Lung (tissue), 12 donors: ENCODE results near the gene PPP1R9B. TPM values are rescaled to one million over a fixed set of nuclear protein-coding genes. Genes with fewer than 3 reads are reported as not detected.

Experiments used
- ATAC-seq: fragments of 200-7000 bp; cut with Tn5 transposase; one replicate; pipeline ENCODE4 v1.9.1; 2020; ENCODE audit warnings: moderate number of reproducible peaks; ENCODE audit not compliant: insufficient read depth, low FRiP score
- DNase-seq, 3 donors: peaks; one replicate each; pipeline ENCODE4 v3.0.0-alpha.2; 2013 to 2017
- H3K27ac ChIP-seq, 2 donors: one replicate each; pipeline ENCODE4 v1.5.1; 2013; ENCODE audit warnings: mild to moderate bottlenecking in 2 of 2, moderate library complexity in 2 of 2, control low read depth in 1 of 2, inconsistent platforms in 1 of 2, low read depth in 1 of 2, low read length in 1 of 2
- H3K27me3 ChIP-seq, 3 donors: one replicate each; pipeline ENCODE4 v1.5.1; 2013; ENCODE audit warnings: low read length in 2 of 3; ENCODE audit not compliant: control insufficient read depth in 3 of 3, insufficient read depth in 3 of 3
- H3K36me3 ChIP-seq, 4 donors: one replicate each; pipeline ENCODE4 v1.5.1; 2013; ENCODE audit warnings: low read length in 4 of 4, mild to moderate bottlenecking in 1 of 4, moderate library complexity in 1 of 4; ENCODE audit not compliant: control insufficient read depth in 4 of 4, insufficient read depth in 4 of 4
- H3K4me1 ChIP-seq, 5 donors: one replicate each; pipeline ENCODE4 v1.5.1; 2013; ENCODE audit warnings: low read length in 5 of 5, mild to moderate bottlenecking in 2 of 5, moderate library complexity in 1 of 5; ENCODE audit not compliant: control insufficient read depth in 5 of 5, insufficient read depth in 5 of 5
- H3K4me3 ChIP-seq: one replicate; pipeline ENCODE4 v1.5.1; 2013; ENCODE audit warnings: mild to moderate bottlenecking, control low read depth, moderate library complexity
- H3K9ac ChIP-seq, 2 donors: one replicate each; pipeline ENCODE4 v1.5.1; 2013; ENCODE audit warnings: low read length in 2 of 2, control low read depth in 1 of 2; ENCODE audit not compliant: insufficient read depth in 1 of 2
- H3K9me3 ChIP-seq, 4 donors: one replicate each; pipeline ENCODE4 v1.5.1; 2013; ENCODE audit warnings: low read length in 3 of 4, mild to moderate bottlenecking in 1 of 4, moderate library complexity in 1 of 4; ENCODE audit not compliant: control insufficient read depth in 4 of 4, insufficient read depth in 3 of 4
- WGBS, 2 donors: extraction: QIAGEN DNeasy Blood & Tissue Kit; methylation state at CpG; one replicate each; pipeline ENCODE4 v1.1.7; 2013; 5-methylcytosine and 5-hydroxymethylcytosine counted together
- polyA plus RNA-seq, 2 donors: library from polyadenylated mRNA; stranded (reverse); fragments of 200-250 nt; gene quantifications; one replicate each; pipeline ENCODE4 v1.2.1, GENCODE V29; 2013
- total RNA-seq, 2 donors: library from RNA; depleted of rRNA in 1 of 2; stranded (reverse); fragments of >200 nt in 1 of 2; gene quantifications; one replicate each; pipeline ENCODE4 v1.2.1, GENCODE V29; 2014 to 2021
- TF ChIP-seq, protein P1 (sequence below): IDR thresholded peaks from 2 replicates; pipeline ENCODE4 v1.5.1; 2012; ENCODE audit warnings: mild to moderate bottlenecking; ENCODE audit errors: control extremely low read depth, extremely low read depth
- donor health status: control.
- donor health status: control.
- donor health status: Bipolar disorder and iron deficiency.
- donor health status: healthy.
- donor health status: DM: yes; HTN: yes; CAD: no.

The PPP1R9B gene
- total and polyA plus RNA-seq, 4 donors: 31.7 to 77.4 (median 49.8) TPM

DNA sequence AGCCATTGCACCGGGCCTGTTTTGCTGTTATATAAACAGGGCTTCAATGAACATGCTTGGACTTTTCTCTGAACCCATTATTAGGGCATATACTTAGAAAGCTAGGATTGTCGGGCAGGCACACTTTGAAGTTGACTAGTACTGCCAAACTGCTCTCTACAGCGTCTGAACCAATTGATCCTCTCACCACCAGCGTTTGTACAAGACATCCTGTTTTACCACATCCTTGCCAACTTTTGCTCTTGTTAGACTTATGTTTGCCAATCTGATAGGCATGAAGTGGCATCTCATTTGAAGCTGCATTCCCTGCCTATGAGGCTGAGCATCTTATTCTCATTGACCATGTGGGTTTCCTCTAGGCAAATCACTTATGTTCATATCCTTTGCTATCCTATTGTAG, 7.4 kb upstream of the PPP1R9B start:
- Histone ChIP-seq H3K4me3 (no peak overlapping the region), H3K9me3 (no peaks in the 10 kb centered on the region), H3K9ac (no peak overlapping the region), H3K27ac (no peak overlapping the region), H3K27me3 (no peaks in the 10 kb centered on the region), H3K4me1 (peaks cover 6 to 22% (median 15%) of the 10 kb centered on the region in 5 donors), H3K36me3 (no peaks in the 10 kb centered on the region)
- no peak for DNase-seq
- no peak for ATAC-seq
- TF ChIP-seq, protein P1, sequence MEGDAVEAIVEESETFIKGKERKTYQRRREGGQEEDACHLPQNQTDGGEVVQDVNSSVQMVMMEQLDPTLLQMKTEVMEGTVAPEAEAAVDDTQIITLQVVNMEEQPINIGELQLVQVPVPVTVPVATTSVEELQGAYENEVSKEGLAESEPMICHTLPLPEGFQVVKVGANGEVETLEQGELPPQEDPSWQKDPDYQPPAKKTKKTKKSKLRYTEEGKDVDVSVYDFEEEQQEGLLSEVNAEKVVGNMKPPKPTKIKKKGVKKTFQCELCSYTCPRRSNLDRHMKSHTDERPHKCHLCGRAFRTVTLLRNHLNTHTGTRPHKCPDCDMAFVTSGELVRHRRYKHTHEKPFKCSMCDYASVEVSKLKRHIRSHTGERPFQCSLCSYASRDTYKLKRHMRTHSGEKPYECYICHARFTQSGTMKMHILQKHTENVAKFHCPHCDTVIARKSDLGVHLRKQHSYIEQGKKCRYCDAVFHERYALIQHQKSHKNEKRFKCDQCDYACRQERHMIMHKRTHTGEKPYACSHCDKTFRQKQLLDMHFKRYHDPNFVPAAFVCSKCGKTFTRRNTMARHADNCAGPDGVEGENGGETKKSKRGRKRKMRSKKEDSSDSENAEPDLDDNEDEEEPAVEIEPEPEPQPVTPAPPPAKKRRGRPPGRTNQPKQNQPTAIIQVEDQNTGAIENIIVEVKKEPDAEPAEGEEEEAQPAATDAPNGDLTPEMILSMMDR: no peak
- 42 to 57% methylated on average over 4 of the region's 4 CpGs for WGBS, 2 donors

DNA sequence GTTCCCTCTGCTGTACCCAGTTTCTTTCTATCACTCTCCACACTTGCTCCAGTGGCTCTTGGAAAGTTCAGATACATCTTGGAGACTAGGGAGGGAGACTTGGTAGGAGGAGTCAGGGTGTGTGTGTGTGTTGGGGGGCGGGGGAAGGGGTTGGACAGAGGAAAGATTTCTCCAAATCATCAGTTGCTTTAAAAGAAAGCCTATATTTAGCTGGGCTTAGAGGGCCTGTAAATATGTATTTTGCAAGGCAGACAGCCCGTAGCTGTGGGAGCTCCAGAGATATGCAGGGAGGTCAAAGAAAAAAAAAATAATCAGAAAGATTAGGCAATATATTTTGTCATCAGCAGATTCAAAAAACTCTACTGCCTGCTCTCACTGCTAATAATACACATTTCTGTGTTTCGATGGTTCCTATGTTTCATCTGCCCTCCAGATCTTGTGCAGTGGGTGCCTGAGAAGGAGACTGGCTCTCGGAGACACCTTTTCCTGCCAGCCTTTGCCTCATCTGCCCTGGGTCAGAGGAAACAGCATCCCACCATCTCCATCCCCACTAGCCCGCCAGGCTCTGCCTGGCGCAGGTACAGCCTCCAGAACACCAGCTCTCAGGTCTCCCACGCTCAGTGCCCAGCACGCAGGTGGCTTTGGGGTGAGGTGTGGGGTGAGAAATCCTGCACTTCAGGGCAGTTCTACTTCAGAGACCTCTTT, 4.8 kb upstream of the PPP1R9B start:
- Histone ChIP-seq H3K4me1 (peaks cover 6 to 29% (median 21%) of the 10 kb centered on the region in 5 donors), H3K36me3 (no peaks in the 10 kb centered on the region), H3K27me3 (no peaks in the 10 kb centered on the region), H3K9ac (peak overlapping the region in 1 of 2 donors; percentile 86), H3K9me3 (no peaks in the 10 kb centered on the region), H3K27ac (peak overlapping the region in 1 of 2 donors; percentile 85), H3K4me3 (no peak overlapping the region)
- ATAC-seq (no peak), DNase-seq (peak; percentile 69 to 91 (median 85))
- 59 to 67% methylated on average over 8 of the region's 8 CpGs for WGBS, 2 donors
- TF ChIP-seq, protein P1: no peak

DNA sequence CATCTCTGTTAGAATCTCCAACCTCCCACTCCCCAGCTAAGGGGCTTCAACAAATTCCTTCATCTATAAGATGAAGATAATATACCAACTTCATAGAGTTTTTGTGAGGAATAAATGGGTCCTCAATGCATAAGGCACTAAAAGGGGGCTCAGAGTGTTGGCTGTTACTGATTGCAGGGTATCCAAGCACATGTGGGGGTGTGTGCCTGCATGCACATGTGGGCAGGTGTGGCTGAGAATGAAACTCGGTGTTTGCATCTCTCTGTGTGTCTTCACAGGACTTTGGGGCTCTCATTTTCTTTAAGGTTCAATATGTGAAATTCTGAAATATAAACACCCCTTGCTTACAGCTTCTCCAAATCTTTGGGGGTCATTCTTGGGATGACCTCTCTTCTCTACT, 4.1 kb upstream of the PPP1R9B start:
- Histone ChIP-seq H3K4me1 (peaks cover 6 to 29% (median 21%) of the 10 kb centered on the region in 5 donors), H3K27me3 (no peaks in the 10 kb centered on the region), H3K9ac (peak overlapping the region in 1 of 2 donors; percentile 38), H3K4me3 (no peak overlapping the region), H3K27ac (peak overlapping the region; percentile 21 to 65), H3K9me3 (no peaks in the 10 kb centered on the region), H3K36me3 (no peaks in the 10 kb centered on the region)
- TF ChIP-seq, protein P1: no peak
- DNase-seq (no peak), ATAC-seq (no peak)
- 49 to 62% methylated on average over 1 of the region's 1 CpG for WGBS, 2 donors
